T-cell (primary cell): ENCODE data around the gene MTMR4. TPM values are rescaled to one million over a fixed set of nuclear protein-coding genes. Genes with fewer than 3 reads are reported as not detected.

ENCODE experiments used
- ATAC-seq, 4 experiments: fragments of 200-7000 bp in 3 of 4; fragments of 150-1000 bp in 1 of 4; cut with Tn5 transposase; replicated peaks in 1 of 4; 1 replicate in 3 of 4; 2 replicates in 1 of 4; pipeline ENCODE4 v1.10.0; 2021; ENCODE audit warnings: moderate library complexity in 3 of 4, mild to moderate bottlenecking in 2 of 4, moderate number of reproducible peaks in 1 of 4
- CTCF ChIA-PET, 2 donors: fragments of 300-600 bp; sonication (Branson Sonifier 250); formaldehyde crosslinking; loops; one replicate each; lab custom pipeline; 2022; ENCODE audit warnings: antibody characterized with exemption in 2 of 2; lab: Charles Lee
- POLR2A ChIA-PET, 2 donors: fragments of 300-600 bp; sonication (Branson Sonifier 250); formaldehyde crosslinking; loops; one replicate each; lab custom pipeline; 2022; ENCODE audit warnings: antibody characterized with exemption in 2 of 2; lab: Charles Lee
- DNase-seq, 35 experiments: peaks; one replicate each; pipeline versions ENCODE4 v3.0.0 to v3.0.0-alpha.2; 2013 to 2023
- H3K27ac ChIP-seq: one replicate; pipeline ENCODE4 v1.5.1; 2013; ENCODE audit warnings: low read length
- H3K27me3 ChIP-seq, 2 experiments: replicated peaks in 1 of 2; 1 replicate in 1 of 2; 2 replicates in 1 of 2; pipeline versions ENCODE4 v1.6.1 to v1.7.0; 2013; ENCODE audit warnings: low read length in 1 of 2, mixed read lengths in 1 of 2; ENCODE audit not compliant: control insufficient read depth in 2 of 2, insufficient read depth in 2 of 2; ENCODE audit errors: extremely low read depth in 1 of 2
- H3K36me3 ChIP-seq, 2 donors: 1 replicate in 1 of 2; 2 replicates in 1 of 2; pipeline versions ENCODE4 v1.6.1 to v1.7.0; 2013; ENCODE audit warnings: low read length in 1 of 2; ENCODE audit not compliant: control insufficient read depth in 2 of 2, insufficient read depth in 1 of 2; ENCODE audit errors: extremely low read depth in 1 of 2
- H3K4me1 ChIP-seq, 2 experiments: 1 replicate in 1 of 2; 2 replicates in 1 of 2; pipeline versions ENCODE4 v1.6.1 to v1.7.0; 2013; ENCODE audit warnings: low read length in 2 of 2, mixed read lengths in 1 of 2; ENCODE audit not compliant: insufficient read depth in 2 of 2, control insufficient read depth in 1 of 2; ENCODE audit errors: extremely low read depth in 1 of 2
- H3K4me3 ChIP-seq, 2 donors: 1 replicate in 1 of 2; 2 replicates in 1 of 2; pipeline versions ENCODE4 v1.5.1 to v1.7.0; 2013; ENCODE audit warnings: mild to moderate bottlenecking in 2 of 2, low read length in 1 of 2, moderate library complexity in 1 of 2; ENCODE audit not compliant: control insufficient read depth in 1 of 2; ENCODE audit errors: extremely low read depth in 1 of 2
- H3K9me3 ChIP-seq: 2 replicates; pipeline ENCODE4 v1.7.0; 2013
- H3K27ac Mint-ChIP-seq, 2 donors: one replicate each; pipeline ENCODE4 v1.8.0; 2020 to 2021; ENCODE audit warnings: mild to moderate bottlenecking in 2 of 2, mixed read lengths in 2 of 2
- H3K27me3 Mint-ChIP-seq, 2 donors: one replicate each; pipeline ENCODE4 v1.8.0; 2021 to 2022; ENCODE audit warnings: mixed read lengths in 2 of 2
- H3K36me3 Mint-ChIP-seq: one replicate; pipeline ENCODE4 v1.8.0; 2021; ENCODE audit warnings: mixed read lengths
- H3K4me1 Mint-ChIP-seq, 3 donors: one replicate each; pipeline ENCODE4 v1.8.0; 2020 to 2022; ENCODE audit warnings: mixed read lengths in 3 of 3, mild to moderate bottlenecking in 1 of 3
- H3K4me3 Mint-ChIP-seq, 3 donors: one replicate each; pipeline ENCODE4 v1.8.0; 2020 to 2022; ENCODE audit warnings: mild to moderate bottlenecking in 3 of 3, mixed read lengths in 3 of 3, moderate library complexity in 3 of 3
- H3K9me3 Mint-ChIP-seq, 3 donors: one replicate each; pipeline ENCODE4 v1.8.0; 2020 to 2022; ENCODE audit warnings: mixed read lengths in 3 of 3
- WGBS: methylation state at CpG from one replicate; pipeline ENCODE4 v1.1.5; 2013; ENCODE audit warnings: missing lambda C conversion rate; ENCODE audit not compliant: insufficient coverage; 5-methylcytosine and 5-hydroxymethylcytosine counted together
- total RNA-seq, 35 experiments: library from RNA in 6 of 35; stranded (reverse) in 6 of 35; fragments of 120-200 nt in 1 of 35; gene quantifications; one replicate each; pipeline versions ENCODE4 v1.2.1 to v1.2.4 and lab custom pipeline; 2013 to 2026

The MTMR4 gene
- total RNA-seq, 5 donors from 2014 or later (not counting 1 experiment from before 2014, with no cell fraction given) = 43.1 to 55.1 (median 53.1) TPM

DNA sequence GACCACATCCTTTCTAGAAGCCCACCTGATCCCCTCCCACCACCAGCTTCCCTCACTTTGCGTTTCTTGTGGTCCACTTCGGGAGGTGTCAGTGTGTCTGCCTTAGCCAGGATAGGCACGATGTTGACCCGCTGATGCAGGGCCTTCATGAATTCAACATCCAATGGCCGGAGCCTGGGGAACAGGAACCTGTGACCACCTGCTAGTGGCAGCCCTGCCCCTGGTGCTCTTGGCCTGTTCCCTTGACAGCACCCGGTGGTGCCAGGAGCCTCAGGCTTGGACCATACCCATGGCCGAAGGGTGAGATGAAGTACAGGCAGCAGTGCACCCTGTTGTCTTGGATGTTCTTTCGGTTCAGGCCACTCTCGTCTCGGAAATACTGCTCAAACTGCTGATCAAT, 7.2 kb upstream of the MTMR4 start:
- Histone ChIP-seq H3K36me3 (no peaks in the 10 kb centered on the region), H3K4me3 (no peak overlapping the region), H3K27ac (no peak overlapping the region), H3K27me3 (peaks cover 0 to 4% of the 10 kb centered on the region in 2 experiments), H3K4me1 (peaks cover 12 to 18% of the 10 kb centered on the region in 2 experiments), H3K9me3 (no peaks in the 10 kb centered on the region)
- POLR2A ChIA-PET = no interaction called here
- WGBS = 94% methylated on average over 10 of the region's 10 CpGs
- CTCF ChIA-PET = interaction anchor here in 1 of 2 donors (0.6 kb wide), 1 partner anchor 482 kb away, joined by 4 read pairs; no protein-coding TSS in a partner anchor
- Mint-ChIP-seq H3K4me3 (no peak overlapping the region), H3K27me3 (no peaks in the 10 kb centered on the region), H3K4me1 (peaks cover 11 to 16% (median 14%) of the 10 kb centered on the region in 3 donors), H3K36me3 (no peaks in the 10 kb centered on the region), H3K27ac (no peak overlapping the region), H3K9me3 (no peaks in the 10 kb centered on the region)
- no peak for DNase-seq
- ATAC-seq = no peak

DNA sequence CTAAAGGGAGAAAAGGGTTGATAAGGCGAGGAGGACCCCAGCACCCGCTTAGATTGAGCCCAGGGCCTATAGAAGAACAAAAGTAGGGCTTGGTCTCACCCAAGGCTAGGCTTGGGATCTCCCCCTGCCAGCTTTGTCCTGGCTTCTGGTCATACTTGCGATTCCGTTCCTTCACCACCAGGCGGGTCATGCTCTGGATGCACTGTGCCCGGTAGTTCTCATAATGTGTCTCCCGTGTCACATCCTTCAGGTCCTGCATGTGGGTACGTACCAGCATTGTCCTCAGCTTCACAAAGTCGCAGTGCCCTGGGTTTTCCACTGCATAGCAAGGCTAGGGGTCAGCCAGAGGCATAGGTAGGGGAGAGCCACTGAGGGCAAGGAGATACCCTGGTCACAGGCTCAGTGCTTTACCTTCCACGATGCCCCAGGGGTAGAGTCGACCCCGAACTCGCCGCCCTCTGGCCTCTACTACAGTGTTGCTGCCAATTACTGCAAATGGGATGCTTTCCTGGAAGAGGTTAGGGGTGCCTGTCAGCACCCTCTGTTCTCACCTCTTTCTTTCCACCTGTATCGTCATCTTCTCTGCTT, 6.5 kb upstream of the MTMR4 start:
- Histone ChIP-seq H3K9me3 (no peaks in the 10 kb centered on the region), H3K36me3 (peaks cover 0 to 2% of the 10 kb centered on the region in 2 donors), H3K27ac (no peak overlapping the region), H3K4me1 (peaks cover 20 to 21% of the 10 kb centered on the region in 2 experiments), H3K4me3 (no peak overlapping the region), H3K27me3 (peaks cover 0 to 4% of the 10 kb centered on the region in 2 experiments)
- H3K4me3 Mint-ChIP-seq = peak overlapping the region in 2 of 3 donors; percentile 17 to 28
- DNase-seq = no peak
- 73% methylated on average over 10 of the region's 15 CpGs for WGBS
- H3K27ac Mint-ChIP-seq = no peak overlapping the region
- H3K9me3 Mint-ChIP-seq = no peaks in the 10 kb centered on the region
- ChIA-PET POLR2A (no interaction called here), CTCF (interaction anchor here in 1 of 2 donors (0.6 kb wide), 2 partner anchors 482 to 583 kb away, joined by 4 to 8 read pairs; no protein-coding TSS in a partner anchor)
- ATAC-seq = no peak
- peaks cover 19 to 24% (median 22%) of the 10 kb centered on the region in 3 donors for H3K4me1 Mint-ChIP-seq
- H3K27me3 Mint-ChIP-seq = no peaks in the 10 kb centered on the region
- H3K36me3 Mint-ChIP-seq = no peaks in the 10 kb centered on the region

DNA sequence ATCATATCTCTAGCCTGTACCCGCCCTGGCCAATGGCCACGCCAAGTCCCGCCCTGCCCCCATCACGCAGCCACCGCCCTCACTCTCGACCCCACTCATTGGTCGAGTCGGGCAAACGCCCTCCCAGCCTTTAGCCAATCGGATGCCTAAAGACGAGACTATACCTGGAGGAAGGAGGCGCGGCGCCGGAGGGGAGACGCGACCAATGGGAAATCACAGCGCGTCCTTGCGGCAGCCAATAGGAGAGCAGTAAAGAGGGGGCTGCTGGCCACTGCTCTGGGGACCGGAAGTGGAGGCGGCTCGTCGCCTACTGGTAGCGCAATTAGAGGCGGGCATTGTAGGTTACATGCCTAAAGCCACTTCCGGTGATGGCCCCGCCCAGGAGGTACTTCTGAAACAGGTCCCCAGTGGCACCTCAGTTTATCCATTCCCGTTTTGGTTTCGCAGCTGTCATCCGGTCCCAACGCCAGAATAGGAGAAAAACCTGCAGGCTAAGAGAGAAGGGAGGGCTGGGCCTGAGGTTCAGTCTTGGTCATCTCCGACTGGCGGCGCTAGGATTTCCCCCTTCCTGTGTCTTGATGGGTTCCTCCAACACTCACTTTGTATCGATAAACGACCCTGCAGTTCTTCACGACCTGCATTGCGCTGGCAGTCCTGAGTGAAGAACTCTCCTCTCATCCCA, 3.6 kb upstream of the MTMR4 start:
- peaks cover 37 to 43% of the 10 kb centered on the region in 2 experiments for H3K4me1 ChIP-seq
- peak overlapping the region; percentile 75 for H3K27ac ChIP-seq
- Mint-ChIP-seq H3K4me3 (peak overlapping the region; percentile 95 to 97 (median 96)), H3K9me3 (no peaks in the 10 kb centered on the region), H3K27ac (peak overlapping the region; percentile 95 to 97), H3K4me1 (peaks cover 40 to 45% (median 41%) of the 10 kb centered on the region in 3 donors), H3K36me3 (no peaks in the 10 kb centered on the region), H3K27me3 (no peaks in the 10 kb centered on the region)
- no peaks in the 10 kb centered on the region for H3K27me3 ChIP-seq
- peaks cover 0 to 5% of the 10 kb centered on the region in 2 donors for H3K36me3 ChIP-seq
- DNase-seq (peak; percentile 97 to 100 (median 100)), ATAC-seq (peak; percentile 79 to 84 (median 82))
- CTCF ChIA-PET = interaction anchor here (0.7 to 2.0 kb wide), 10 partner anchors 67 to 589 kb away, joined by 3 to 24 read pairs (median 4); partner anchors contain the start of gene TRIM37 (in 1 of the 2)
- under 1% methylated on average over 36 of the region's 39 CpGs for WGBS
- POLR2A ChIA-PET = interaction anchor here in 1 of 2 donors (1.0 kb wide), 1 partner anchor 113 kb away, joined by 3 read pairs; no protein-coding TSS in a partner anchor
- no peaks in the 10 kb centered on the region for H3K9me3 ChIP-seq
- peak overlapping the region; percentile 87 to 98 for H3K4me3 ChIP-seq

DNA sequence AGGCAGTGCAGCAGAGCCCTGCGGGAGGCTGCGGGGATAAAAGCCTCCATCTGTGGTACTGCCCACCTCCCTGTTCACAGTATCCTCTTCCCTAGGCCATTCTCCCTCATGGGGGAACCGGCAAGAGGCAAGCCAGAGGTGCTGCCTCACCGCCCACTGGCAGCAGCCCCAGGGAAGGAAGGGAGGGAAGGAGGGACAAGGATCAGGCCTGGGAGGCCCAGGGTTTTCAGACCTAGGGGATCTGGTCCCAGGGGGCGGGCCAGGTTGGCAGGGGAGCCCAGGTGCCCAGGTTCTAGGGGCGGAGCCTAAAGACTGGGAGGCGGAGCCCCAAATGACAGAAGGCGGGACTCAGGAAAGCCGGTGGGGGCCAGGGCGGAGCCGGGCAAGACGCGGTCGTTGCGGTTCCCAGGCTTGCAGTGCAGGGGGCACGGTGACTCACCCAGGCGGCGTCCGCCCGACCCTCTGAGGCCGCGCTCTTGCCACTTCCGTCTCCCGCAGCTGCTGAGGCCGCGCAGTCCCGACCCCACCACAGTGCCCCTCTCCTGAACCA, 3.0 kb upstream of the MTMR4 start:
- Mint-ChIP-seq H3K36me3 (no peaks in the 10 kb centered on the region), H3K27ac (peak overlapping the region; percentile 95 to 97), H3K4me1 (peaks cover 45 to 50% (median 45%) of the 10 kb centered on the region in 3 donors), H3K27me3 (no peaks in the 10 kb centered on the region), H3K4me3 (peak overlapping the region; percentile 95 to 97 (median 96)), H3K9me3 (no peaks in the 10 kb centered on the region)
- Histone ChIP-seq H3K9me3 (no peaks in the 10 kb centered on the region), H3K4me3 (peak overlapping the region; percentile 86 to 87), H3K27ac (peak overlapping the region; percentile 75), H3K36me3 (peaks cover 2 to 8% of the 10 kb centered on the region in 2 donors), H3K4me1 (peaks cover 39 to 49% of the 10 kb centered on the region in 2 experiments), H3K27me3 (no peaks in the 10 kb centered on the region)
- CTCF ChIA-PET = interaction anchor here (0.7 to 2.0 kb wide), 3 partner anchors 71 to 487 kb away, joined by 3 to 24 read pairs (median 5); no protein-coding TSS in a partner anchor
- WGBS = 0% methylated on average over 25 of the region's 27 CpGs
- DNase-seq = no peak
- POLR2A ChIA-PET = no interaction called here
- ATAC-seq = no peak

DNA sequence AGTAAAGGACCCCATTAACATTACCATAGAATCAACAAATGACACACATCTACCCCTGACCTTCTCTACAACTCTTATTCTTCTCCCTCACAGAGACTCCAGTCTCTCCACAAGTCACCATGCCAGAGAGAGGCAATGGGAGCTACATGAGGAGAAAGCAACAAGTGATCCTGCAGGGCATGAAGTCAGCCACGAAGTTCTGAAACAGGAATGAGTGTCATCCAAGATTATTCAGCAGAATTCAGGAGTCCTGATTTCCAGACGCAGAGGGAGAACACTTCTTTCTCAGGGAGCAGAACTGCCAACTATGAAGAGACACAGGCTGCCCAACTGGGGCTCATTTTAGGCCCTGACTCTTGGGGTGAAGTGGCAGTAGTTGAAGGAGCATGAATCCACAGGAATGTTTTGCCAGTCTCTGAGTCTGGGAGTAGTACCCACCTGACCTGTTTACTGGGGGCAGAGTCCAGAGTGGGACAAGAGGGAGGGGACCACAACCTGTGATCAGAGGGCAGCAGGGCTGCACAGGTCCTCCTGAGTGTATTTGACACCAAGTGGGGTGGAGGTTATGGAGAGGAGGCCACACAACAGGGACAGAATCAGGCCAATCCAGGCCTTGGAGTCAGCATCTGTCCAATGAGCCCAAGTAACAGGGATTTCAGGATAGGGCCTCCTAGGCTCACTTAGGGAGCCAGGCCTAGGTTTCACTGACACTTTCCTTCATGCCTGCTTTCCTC, 2.4 kb upstream of the MTMR4 start:
- Mint-ChIP-seq H3K27ac (peak overlapping the region; percentile 95 to 97), H3K4me1 (peaks cover 45 to 55% (median 48%) of the 10 kb centered on the region in 3 donors), H3K36me3 (peaks cover 4% of the 10 kb centered on the region), H3K4me3 (peak overlapping the region; percentile 95 to 97 (median 96)), H3K27me3 (no peaks in the 10 kb centered on the region), H3K9me3 (no peaks in the 10 kb centered on the region)
- Histone ChIP-seq H3K36me3 (peaks cover 6 to 10% of the 10 kb centered on the region in 2 donors), H3K4me3 (peak overlapping the region; percentile 86 to 87), H3K9me3 (no peaks in the 10 kb centered on the region), H3K27me3 (no peaks in the 10 kb centered on the region), H3K27ac (peak overlapping the region; percentile 75), H3K4me1 (peaks cover 39 to 49% of the 10 kb centered on the region in 2 experiments)
- DNase-seq = no peak
- ChIA-PET POLR2A (no interaction called here), CTCF (interaction anchor here in 1 of 2 donors (2.0 kb wide), 2 partner anchors 115 to 488 kb away, joined by 5 to 24 read pairs; no protein-coding TSS in a partner anchor)
- no peak for ATAC-seq
- 77% methylated on average over 2 of the region's 2 CpGs for WGBS
